Measurements from ENCODE around the gene TICAM2. TPM values are rescaled to one million over a fixed set of nuclear protein-coding genes. Genes with fewer than 3 reads are reported as not detected.

Gene TICAM2
- total and polyA plus RNA-seq, 9 of the 15 experiments (the other 6 are each of a cell fraction or from before 2014, with no cell fraction given) = 0.15 to 1.8 (median 0.98) TPM

DNA sequence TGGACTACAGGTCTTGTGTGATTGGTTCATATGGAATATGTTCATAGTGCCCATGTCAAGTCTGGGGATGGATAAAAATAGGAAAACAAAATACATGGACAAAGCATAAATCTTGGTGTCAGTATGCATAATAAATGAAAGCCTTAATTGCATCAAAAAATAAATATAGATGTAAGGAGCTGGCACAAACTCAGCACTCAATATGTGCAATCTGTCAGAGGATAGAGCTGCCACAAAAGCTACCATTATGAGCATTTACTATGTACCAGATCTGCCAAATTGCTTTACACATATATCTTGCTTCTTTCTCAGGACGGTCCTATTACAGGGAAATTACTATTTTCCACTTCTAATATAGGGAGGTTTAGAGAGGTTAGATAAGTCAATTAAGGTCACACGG lies 41.8 kb upstream of the TICAM2 start:
- no peak for DNase-seq (ENCODE audit: extremely low read depth in 1 of 4, low spot score in 3 of 4)
- no peaks in the 10 kb centered on the region for H3K9me3 ChIP-seq (replicated peaks; ENCODE audit: control insufficient read depth, insufficient read depth, low read depth, low read length)
- no peak overlapping the region for H3K9ac ChIP-seq (ENCODE audit: insufficient read depth in 1 of 2, low read depth in 2 of 2, low read length in 2 of 2)
- H4K20me1 ChIP-seq (replicated peaks; ENCODE audit: control insufficient read depth, insufficient read depth, low read length) = no peaks in the 10 kb centered on the region
- no peak for ATAC-seq
- H3K4me3 ChIP-seq = no peak overlapping the region
- ChIA-PET POLR2A (no interaction called here), CTCF (ENCODE audit: low intra/inter-chr PET ratio) (no interaction called here)
- peaks cover 0 to 10% of the 10 kb centered on the region in 2 experiments; a peak in 2 of 5 replicates for H3K27me3 ChIP-seq (ENCODE audit: control insufficient read depth in 2 of 2, insufficient read depth in 2 of 2, low read length in 2 of 2)
- H3K4me1 ChIP-seq (replicated peaks in 1 of 2; ENCODE audit: control insufficient read depth in 2 of 2, insufficient read depth in 2 of 2, low read length in 2 of 2) = no peaks in the 10 kb centered on the region
- no peaks in the 10 kb centered on the region for H3K9me1 ChIP-seq (ENCODE audit: control insufficient read depth, insufficient read depth, low read length)
- no peak for FAIRE-seq
- no peak overlapping the region for H3K4me2 ChIP-seq (ENCODE audit: insufficient read depth, low read length)
- in situ Hi-C loops (cut with MboI) (no loop called here), intact Hi-C loops (cut with micrococcal nuclease) (no loop called here)
- no peaks in the 10 kb centered on the region for H3K79me2 ChIP-seq (ENCODE audit: control insufficient read depth, insufficient read depth, low read length)
- no peaks in the 10 kb centered on the region for H3K36me3 ChIP-seq (ENCODE audit: control insufficient read depth, insufficient read depth, low read length)
- no peak overlapping the region for H2AFZ ChIP-seq (ENCODE audit: low read depth, low read length)
- WGBS (ENCODE audit: insufficient coverage, low coverage, missing lambda C conversion rate) = 3% methylated on average over 2 of the region's 2 CpGs
- no TSS peak for BruUV-seq (replicated peaks)
- no peak overlapping the region for H3K27ac ChIP-seq (ENCODE audit: extremely low read depth, low read depth, low read length)
- TF ChIP-seq, protein P1, sequence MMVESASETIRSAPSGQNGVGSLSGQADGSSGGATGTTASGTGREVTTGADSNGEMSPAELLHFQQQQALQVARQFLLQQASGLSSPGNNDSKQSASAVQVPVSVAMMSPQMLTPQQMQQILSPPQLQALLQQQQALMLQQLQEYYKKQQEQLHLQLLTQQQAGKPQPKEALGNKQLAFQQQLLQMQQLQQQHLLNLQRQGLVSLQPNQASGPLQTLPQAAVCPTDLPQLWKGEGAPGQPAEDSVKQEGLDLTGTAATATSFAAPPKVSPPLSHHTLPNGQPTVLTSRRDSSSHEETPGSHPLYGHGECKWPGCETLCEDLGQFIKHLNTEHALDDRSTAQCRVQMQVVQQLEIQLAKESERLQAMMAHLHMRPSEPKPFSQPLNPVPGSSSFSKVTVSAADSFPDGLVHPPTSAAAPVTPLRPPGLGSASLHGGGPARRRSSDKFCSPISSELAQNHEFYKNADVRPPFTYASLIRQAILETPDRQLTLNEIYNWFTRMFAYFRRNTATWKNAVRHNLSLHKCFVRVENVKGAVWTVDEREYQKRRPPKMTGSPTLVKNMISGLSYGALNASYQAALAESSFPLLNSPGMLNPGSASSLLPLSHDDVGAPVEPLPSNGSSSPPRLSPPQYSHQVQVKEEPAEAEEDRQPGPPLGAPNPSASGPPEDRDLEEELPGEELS (CRISPR knock-in tag; IDR thresholded peaks at IDR 0.05; ENCODE audit: borderline replicate concordance) = no peak
- TF ChIP-seq HCFC1 (IDR thresholded peaks at IDR 0.05; ENCODE audit: low read depth, low read length) (no peak), NONO (IDR thresholded peaks at IDR 0.05; ENCODE audit: low read depth in 2 of 2, low read length in 1 of 2) (no peak), KDM5B (IDR thresholded peaks at IDR 0.05; ENCODE audit: insufficient replicate concordance, low read depth, low read length) (no peak), PRPF4 (IDR thresholded peaks at IDR 0.05; ENCODE audit: insufficient read depth, low read depth, low read length, poor library complexity, severe bottlenecking) (no peak), MTA3 (IDR thresholded peaks at IDR 0.05; ENCODE audit: borderline replicate concordance) (no peak), CHD1 (IDR thresholded peaks at IDR 0.05; ENCODE audit: low read length) (no peak), ELF4 (CRISPR knock-in tag; IDR thresholded peaks at IDR 0.05) (no peak), DNMT1 (IDR thresholded peaks at IDR 0.05) (no peak), RBM17 (IDR thresholded peaks at IDR 0.05; ENCODE audit: borderline replicate concordance, low read depth, low read length) (no peak), ZNF696 (CRISPR knock-in tag; conservative IDR thresholded peaks at IDR 0.05) (no peak), U2AF2 (optimal IDR thresholded peaks at IDR 0.05; ENCODE audit: low read depth, low read length) (no peak), STAG1 (CRISPR knock-in tag; IDR thresholded peaks at IDR 0.05; ENCODE audit: borderline replicate concordance) (no peak), POLR2A (conservative IDR thresholded peaks at IDR 0.05) (no peak), SRF (CRISPR knock-in tag; IDR thresholded peaks at IDR 0.05) (no peak), ARID1B (IDR thresholded peaks at IDR 0.05) (no peak)
- TF ChIP-seq, protein P2, sequence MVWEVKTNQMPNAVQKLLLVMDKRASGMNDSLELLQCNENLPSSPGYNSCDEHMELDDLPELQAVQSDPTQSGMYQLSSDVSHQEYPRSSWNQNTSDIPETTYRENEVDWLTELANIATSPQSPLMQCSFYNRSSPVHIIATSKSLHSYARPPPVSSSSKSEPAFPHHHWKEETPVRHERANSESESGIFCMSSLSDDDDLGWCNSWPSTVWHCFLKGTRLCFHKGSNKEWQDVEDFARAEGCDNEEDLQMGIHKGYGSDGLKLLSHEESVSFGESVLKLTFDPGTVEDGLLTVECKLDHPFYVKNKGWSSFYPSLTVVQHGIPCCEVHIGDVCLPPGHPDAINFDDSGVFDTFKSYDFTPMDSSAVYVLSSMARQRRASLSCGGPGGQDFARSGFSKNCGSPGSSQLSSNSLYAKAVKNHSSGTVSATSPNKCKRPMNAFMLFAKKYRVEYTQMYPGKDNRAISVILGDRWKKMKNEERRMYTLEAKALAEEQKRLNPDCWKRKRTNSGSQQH (CRISPR knock-in tag; IDR thresholded peaks at IDR 0.05) = no peak
- TF ChIP-seq, protein P3, sequence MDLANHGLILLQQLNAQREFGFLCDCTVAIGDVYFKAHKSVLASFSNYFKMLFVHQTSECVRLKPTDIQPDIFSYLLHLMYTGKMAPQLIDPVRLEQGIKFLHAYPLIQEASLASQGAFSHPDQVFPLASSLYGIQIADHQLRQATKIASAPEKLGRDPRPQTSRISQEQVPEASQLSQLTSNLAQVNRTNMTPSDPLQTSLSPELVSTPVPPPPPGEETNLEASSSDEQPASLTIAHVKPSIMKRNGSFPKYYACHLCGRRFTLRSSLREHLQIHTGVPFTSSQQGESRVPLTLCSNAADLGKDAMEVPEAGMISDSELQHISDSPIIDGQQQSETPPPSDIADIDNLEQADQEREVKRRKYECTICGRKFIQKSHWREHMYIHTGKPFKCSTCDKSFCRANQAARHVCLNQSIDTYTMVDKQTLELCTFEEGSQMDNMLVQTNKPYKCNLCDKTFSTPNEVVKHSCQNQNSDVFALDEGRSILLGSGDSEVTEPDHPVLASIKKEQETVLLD (IDR thresholded peaks at IDR 0.05) = no peak
- TF ChIP-seq, protein P4, sequence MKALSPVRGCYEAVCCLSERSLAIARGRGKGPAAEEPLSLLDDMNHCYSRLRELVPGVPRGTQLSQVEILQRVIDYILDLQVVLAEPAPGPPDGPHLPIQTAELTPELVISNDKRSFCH (CRISPR knock-in tag; IDR thresholded peaks at IDR 0.05) = no peak
- TF ChIP-seq, protein P4 (tag; IDR thresholded peaks at IDR 0.05) = no peak
